Stimulated activated memory B cell treated with anti-CD40 and anti-IgM and Interleukin-4, amounts not matched to agents 10 μg/mL and 1 μg/mL and 100 μg/mL, for 72 hours (primary cell): ENCODE measurements around the gene NDUFAF2.
"Not testable (repeated sequence)": the region's sequence is repeated elsewhere in the genome, so short reads cannot be mapped to it uniquely, and the experiment has no call there.

Experiments
- ATAC-seq: fragments of 150-1000 bp; cut with Tn5 transposase; 2 replicates; pipeline ENCODE4 v1.10.0; 2021
- H3K27ac Mint-ChIP-seq: one replicate; pipeline ENCODE4 v1.8.0; 2022; ENCODE audit warnings: mild to moderate bottlenecking, mixed read lengths
- H3K27me3 Mint-ChIP-seq: one replicate; pipeline ENCODE4 v1.8.0; 2022; ENCODE audit warnings: mixed read lengths
- H3K36me3 Mint-ChIP-seq: one replicate; pipeline ENCODE4 v1.8.0; 2022; ENCODE audit warnings: mixed read lengths
- H3K4me1 Mint-ChIP-seq: one replicate; pipeline ENCODE4 v1.8.0; 2022; ENCODE audit warnings: mixed read lengths
- H3K4me3 Mint-ChIP-seq: one replicate; pipeline ENCODE4 v1.8.0; 2022; ENCODE audit warnings: mild to moderate bottlenecking, moderate library complexity, mixed read lengths
- H3K9me3 Mint-ChIP-seq: one replicate; pipeline ENCODE4 v1.8.0; 2022; ENCODE audit warnings: mixed read lengths

Gene NDUFAF2

DNA sequence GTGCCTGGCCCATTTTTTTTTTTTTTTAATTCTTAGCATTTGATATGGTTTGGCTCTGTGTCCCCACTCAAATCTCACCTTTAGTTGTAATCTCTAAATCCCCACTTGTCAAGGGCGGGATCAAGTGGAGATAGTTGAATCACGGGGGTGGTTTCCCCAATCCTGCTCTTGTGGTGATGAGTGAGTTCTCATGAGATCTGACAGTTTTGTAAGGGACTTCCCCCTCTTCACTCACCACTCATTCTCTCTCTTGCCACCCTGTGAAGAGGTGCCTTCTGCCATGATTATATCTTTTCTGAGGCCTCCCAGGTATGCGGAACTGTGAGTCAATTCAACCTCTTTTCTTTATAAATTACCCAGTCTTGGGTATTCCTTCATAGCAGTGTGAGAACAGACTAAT lies 27.2 kb downstream of the NDUFAF2 start:
- no peak overlapping the region for H3K27ac Mint-ChIP-seq
- ATAC-seq, result peak; percentile 76
- no peaks in the 10 kb centered on the region for H3K27me3 Mint-ChIP-seq
- H3K36me3 Mint-ChIP-seq, result peaks cover 58% of the 10 kb centered on the region
- peaks cover 6% of the 10 kb centered on the region for H3K4me1 Mint-ChIP-seq
- H3K4me3 Mint-ChIP-seq, result no peak overlapping the region
- H3K9me3 Mint-ChIP-seq, result peaks cover 17% of the 10 kb centered on the region

DNA sequence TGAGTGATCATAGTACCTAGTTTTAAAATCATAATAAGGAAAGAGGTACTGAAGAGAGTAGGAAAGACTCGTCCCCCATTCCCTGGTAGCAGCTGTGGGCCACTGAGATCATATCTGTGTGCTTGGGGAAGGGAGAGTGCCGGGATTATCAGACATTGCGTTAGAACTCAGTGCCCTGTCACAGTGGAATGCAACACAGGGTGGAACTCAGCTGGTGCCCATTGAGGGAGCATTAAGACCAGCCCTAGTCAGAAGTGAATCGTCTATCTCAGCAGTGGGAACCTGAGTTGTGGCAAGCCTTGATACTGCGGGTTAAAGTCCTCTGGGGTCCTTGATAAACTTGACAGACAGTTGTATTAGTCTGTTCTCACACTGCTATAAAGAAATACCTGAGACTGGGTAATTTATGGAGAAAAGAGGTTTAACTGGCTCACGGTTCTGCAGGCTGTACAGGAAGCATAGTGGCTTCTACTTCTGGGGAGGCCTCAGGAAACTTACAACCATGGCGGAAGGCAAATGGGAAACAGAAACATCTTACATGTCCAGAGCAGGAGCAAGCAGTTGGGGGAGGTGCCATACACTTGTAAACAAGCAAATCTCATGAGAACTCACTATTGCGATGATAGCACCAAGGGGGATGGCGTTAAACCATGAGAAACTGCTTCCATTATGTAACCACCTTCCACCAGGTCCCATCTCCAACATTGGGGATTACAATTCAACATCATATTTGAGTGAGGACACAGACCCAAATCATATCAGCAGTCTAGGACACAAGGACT lies 33.1 kb downstream of the NDUFAF2 start:
- Mint-ChIP-seq H3K9me3 (peaks cover 9% of the 10 kb centered on the region), H3K4me3 (no peak overlapping the region), H3K36me3 (peaks cover 54% of the 10 kb centered on the region), H3K27ac (no peak overlapping the region), H3K27me3 (no peaks in the 10 kb centered on the region), H3K4me1 (no peaks in the 10 kb centered on the region)
- ATAC-seq, result no peak

DNA sequence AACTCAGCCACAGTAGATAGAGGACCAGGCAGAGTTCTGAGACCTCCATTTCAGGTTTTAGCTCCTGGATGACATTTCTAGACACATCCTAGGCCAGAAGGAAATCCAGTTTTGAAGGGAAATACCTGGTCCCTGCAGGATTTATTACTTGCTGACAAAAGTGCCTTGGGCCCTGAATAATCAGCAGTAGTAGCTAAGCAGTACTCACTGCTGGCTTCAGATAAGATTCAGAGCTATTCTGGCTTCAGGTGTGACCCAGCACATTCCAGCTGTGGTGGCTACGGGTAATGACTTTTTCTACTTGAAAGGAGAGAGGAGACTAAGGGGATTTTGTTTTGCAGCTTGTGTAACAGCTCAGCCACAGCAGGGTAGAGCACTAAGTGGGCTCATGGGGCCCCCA lies 34.0 kb downstream of the NDUFAF2 start:
- ATAC-seq, result no peak
- Mint-ChIP-seq H3K4me3 (no peak overlapping the region), H3K27ac (no peak overlapping the region), H3K36me3 (peaks cover 48% of the 10 kb centered on the region), H3K4me1 (no peaks in the 10 kb centered on the region), H3K9me3 (peaks cover 9% of the 10 kb centered on the region), H3K27me3 (no peaks in the 10 kb centered on the region)

DNA sequence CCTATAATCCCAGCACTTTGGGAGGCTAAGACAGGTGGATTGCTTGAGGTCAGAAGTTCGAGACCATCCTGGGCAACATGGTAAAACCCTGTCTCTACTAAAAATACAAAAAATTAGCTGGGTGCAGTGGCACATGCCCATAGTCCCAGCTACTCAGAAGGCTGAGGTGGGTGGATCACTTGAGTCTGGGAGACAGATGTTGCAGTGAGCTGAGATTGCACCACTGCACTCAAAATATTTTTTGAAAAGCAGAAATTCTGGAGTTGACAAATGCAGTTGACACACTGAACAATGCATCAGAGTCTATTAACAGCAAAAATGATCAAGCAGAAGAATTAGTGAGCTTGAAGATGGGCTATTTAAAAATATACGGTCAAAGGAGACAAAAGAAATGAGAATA lies 35.5 kb downstream of the NDUFAF2 start:
- Mint-ChIP-seq H3K9me3 (peaks cover 14% of the 10 kb centered on the region), H3K4me1 (no peaks in the 10 kb centered on the region), H3K27ac (no peak overlapping the region), H3K4me3 (no peak overlapping the region), H3K36me3 (peaks cover 52% of the 10 kb centered on the region), H3K27me3 (no peaks in the 10 kb centered on the region)
- no peak for ATAC-seq

DNA sequence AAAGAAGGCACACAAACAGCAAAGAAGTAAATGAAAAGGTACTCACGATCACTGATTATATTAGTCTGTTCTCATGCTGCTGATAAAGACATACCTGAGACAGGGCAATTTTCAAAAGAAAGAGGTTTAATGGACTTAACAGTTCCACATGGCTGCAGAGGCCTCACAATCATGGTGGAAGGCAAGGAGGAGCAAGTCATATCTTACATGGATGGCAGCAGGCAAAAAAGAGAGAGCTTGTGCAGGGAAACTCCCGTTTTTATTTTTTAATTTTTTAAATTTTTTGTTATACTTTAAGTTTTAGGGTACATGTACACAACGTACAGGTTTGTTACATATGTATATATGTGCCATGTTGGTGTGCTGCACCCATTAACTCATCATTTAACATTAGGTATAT lies 37.1 kb downstream of the NDUFAF2 start:
- not testable (repeated sequence) for H3K27me3 Mint-ChIP-seq, H3K27ac Mint-ChIP-seq, H3K4me3 Mint-ChIP-seq, ATAC-seq
- peaks cover 66% of the 10 kb centered on the region for H3K36me3 Mint-ChIP-seq
- peaks cover 14% of the 10 kb centered on the region for H3K4me1 Mint-ChIP-seq
- H3K9me3 Mint-ChIP-seq, result peaks cover 23% of the 10 kb centered on the region

- Mint-ChIP-seq H3K4me3 (no peak overlapping the region), H3K27ac (no peak overlapping the region), H3K27me3 (no peaks in the 10 kb centered on the region), H3K36me3 (peaks cover 74% of the 10 kb centered on the region), H3K9me3 (peaks cover 26% of the 10 kb centered on the region), H3K4me1 (peaks cover 22% of the 10 kb centered on the region)
- ATAC-seq, result no peak
These were observed 44.8 kb downstream of the NDUFAF2 start for GRCh38 chr5:60989790-60990189.

DNA sequence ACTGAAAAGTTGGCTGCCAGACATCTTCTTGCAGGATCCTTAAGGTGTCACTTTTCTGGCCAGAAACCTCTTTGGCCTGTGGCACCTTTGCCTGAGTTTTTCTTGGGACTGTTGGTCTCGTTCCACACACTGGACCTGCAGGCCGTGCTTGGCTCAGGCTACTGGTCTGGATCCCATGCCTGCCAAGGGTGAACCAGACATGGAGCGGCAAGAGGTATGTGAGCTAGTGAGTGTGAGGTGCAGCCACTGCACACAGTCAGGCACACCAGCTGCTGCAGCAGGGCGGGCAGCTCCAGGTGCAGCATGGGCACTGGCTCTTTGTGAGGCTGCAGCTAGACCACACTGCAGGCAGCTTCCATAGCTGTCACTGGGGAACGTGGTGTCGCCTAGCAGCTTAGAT lies 47.9 kb downstream of the NDUFAF2 start:
- ATAC-seq, result no peak
- peaks cover under 1% of the 10 kb centered on the region for H3K4me1 Mint-ChIP-seq
- H3K9me3 Mint-ChIP-seq, result peaks cover 12% of the 10 kb centered on the region
- no peak overlapping the region for H3K27ac Mint-ChIP-seq
- peaks cover 51% of the 10 kb centered on the region for H3K36me3 Mint-ChIP-seq
- no peak overlapping the region for H3K4me3 Mint-ChIP-seq
- H3K27me3 Mint-ChIP-seq, result no peaks in the 10 kb centered on the region

- no peak overlapping the region for H3K4me3 Mint-ChIP-seq
- ATAC-seq, result no peak
- peaks cover 12% of the 10 kb centered on the region for H3K9me3 Mint-ChIP-seq
- H3K27ac Mint-ChIP-seq, result no peak overlapping the region
- peaks cover 47% of the 10 kb centered on the region for H3K36me3 Mint-ChIP-seq
- H3K27me3 Mint-ChIP-seq, result no peaks in the 10 kb centered on the region
- H3K4me1 Mint-ChIP-seq, result no peaks in the 10 kb centered on the region
These were observed 48.4 kb downstream of the NDUFAF2 start for GRCh38 chr5:60993425-60993824.

DNA sequence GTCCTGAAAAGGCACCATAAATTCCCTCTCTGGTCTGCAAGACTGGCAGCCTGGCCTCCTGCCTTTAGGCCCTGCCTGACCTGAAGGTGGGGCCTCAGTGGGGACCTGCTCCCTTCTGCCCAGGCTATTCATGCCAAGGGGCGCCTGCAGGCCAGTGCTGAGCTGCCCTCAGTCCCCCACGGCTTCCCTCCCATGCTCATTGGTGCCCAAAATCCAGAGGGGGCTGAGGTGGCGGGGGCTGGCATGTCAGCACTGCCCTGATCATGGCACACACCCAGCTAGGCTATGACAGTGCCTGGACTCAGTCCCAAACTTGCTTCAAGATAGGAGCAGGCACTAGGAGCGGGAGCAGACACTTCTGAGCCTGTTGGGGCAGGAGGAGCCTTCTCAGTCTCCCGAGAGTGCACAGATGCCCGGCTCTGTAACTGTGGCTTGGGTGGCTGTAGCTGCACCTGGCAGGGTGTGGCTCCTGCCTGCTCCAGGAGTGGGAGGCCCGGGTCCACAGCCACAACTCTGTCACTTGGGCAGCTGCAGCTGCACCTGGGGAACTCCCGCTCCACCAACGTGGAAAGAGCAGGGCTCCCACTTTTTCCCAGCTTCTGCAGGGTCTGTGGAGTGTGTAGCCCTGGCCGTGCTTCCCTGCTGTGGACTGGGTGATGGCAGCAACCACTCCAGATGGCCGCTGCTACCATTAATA lies 49.0 kb downstream of the NDUFAF2 start:
- no peak for ATAC-seq
- H3K4me3 Mint-ChIP-seq, result no peak overlapping the region
- no peak overlapping the region for H3K27ac Mint-ChIP-seq
- no peaks in the 10 kb centered on the region for H3K4me1 Mint-ChIP-seq
- H3K36me3 Mint-ChIP-seq, result peaks cover 41% of the 10 kb centered on the region
- H3K27me3 Mint-ChIP-seq, result no peaks in the 10 kb centered on the region
- peaks cover 12% of the 10 kb centered on the region for H3K9me3 Mint-ChIP-seq

DNA sequence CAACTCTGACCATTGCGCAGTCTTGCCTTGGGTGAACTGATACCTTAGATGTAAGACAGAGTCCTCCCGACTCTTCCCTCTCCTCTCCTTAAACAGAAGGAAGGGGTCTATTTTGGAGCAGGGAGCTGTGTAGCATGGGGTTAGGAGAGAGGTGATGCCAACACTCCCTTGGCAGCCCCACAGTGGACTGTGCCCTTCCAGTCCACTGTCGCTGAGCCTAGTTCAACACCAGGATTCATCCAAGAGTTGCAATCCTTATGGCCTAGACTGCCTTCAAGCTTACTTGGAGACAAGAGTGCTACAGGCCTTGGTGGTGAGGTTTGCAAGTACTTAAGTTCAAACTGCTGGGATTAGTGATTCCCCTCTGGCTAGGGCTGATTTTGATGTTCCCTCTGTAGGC lies 51.4 kb downstream of the NDUFAF2 start:
- ATAC-seq, result no peak
- no peak overlapping the region for H3K27ac Mint-ChIP-seq
- no peaks in the 10 kb centered on the region for H3K27me3 Mint-ChIP-seq
- peaks cover 3% of the 10 kb centered on the region for H3K9me3 Mint-ChIP-seq
- peaks cover 28% of the 10 kb centered on the region for H3K36me3 Mint-ChIP-seq
- H3K4me1 Mint-ChIP-seq, result no peaks in the 10 kb centered on the region
- no peak overlapping the region for H3K4me3 Mint-ChIP-seq

- no peaks in the 10 kb centered on the region for H3K27me3 Mint-ChIP-seq
- H3K4me1 Mint-ChIP-seq, result no peaks in the 10 kb centered on the region
- ATAC-seq, result no peak
- H3K9me3 Mint-ChIP-seq, result no peaks in the 10 kb centered on the region
- no peak overlapping the region for H3K4me3 Mint-ChIP-seq
- peaks cover 16% of the 10 kb centered on the region for H3K36me3 Mint-ChIP-seq
- H3K27ac Mint-ChIP-seq, result no peak overlapping the region
These were observed 52.7 kb downstream of the NDUFAF2 start for GRCh38 chr5:60997721-60998120.

GRCh38 chr5:61000887-61001286 lies 55.9 kb downstream of the NDUFAF2 start:
- Mint-ChIP-seq H3K36me3 (peaks cover 6% of the 10 kb centered on the region), H3K9me3 (no peaks in the 10 kb centered on the region), H3K27me3 (no peaks in the 10 kb centered on the region), H3K27ac (no peak overlapping the region), H3K4me1 (no peaks in the 10 kb centered on the region), H3K4me3 (no peak overlapping the region)
- no peak for ATAC-seq

GRCh38 chr5:61001647-61002046 lies 56.6 kb downstream of the NDUFAF2 start:
- peaks cover 6% of the 10 kb centered on the region for H3K36me3 Mint-ChIP-seq
- no peak overlapping the region for H3K27ac Mint-ChIP-seq
- no peaks in the 10 kb centered on the region for H3K9me3 Mint-ChIP-seq

GRCh38 chr5:61002611-61003355 lies 57.8 kb downstream of the NDUFAF2 start:
- no peak for ATAC-seq
- Mint-ChIP-seq H3K4me3 (no peak overlapping the region), H3K36me3 (peaks cover 6% of the 10 kb centered on the region), H3K27me3 (no peaks in the 10 kb centered on the region), H3K4me1 (no peaks in the 10 kb centered on the region), H3K27ac (no peak overlapping the region), H3K9me3 (no peaks in the 10 kb centered on the region)

More at GRCh38 chr5:61001647-61002046, 56.6 kb downstream of the NDUFAF2 start:
- Mint-ChIP-seq H3K27me3 (no peaks in the 10 kb centered on the region), H3K4me3 (no peak overlapping the region), H3K4me1 (no peaks in the 10 kb centered on the region)
- no peak for ATAC-seq

DNA sequence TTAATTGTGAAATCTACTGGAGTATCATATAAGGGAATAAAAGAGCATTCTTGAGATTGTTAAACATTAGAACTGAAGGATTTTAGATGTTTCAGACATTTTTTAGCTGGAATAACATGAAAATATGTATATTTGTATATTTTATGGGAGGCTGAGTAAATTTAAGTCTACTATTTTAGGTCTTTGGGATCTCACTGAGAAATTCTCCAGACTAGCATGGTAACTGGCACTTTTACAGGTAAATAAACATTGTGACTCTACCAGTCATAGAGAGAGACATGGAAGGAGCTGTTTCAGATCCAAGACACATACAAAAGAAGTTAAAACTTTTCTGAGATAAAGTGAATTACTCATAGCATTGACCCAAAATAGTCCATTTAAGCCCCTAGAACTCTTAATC lies 59.4 kb downstream of the NDUFAF2 start:
- Mint-ChIP-seq H3K9me3 (no peaks in the 10 kb centered on the region), H3K4me3 (no peak overlapping the region), H3K27me3 (no peaks in the 10 kb centered on the region), H3K36me3 (peaks cover 6% of the 10 kb centered on the region), H3K4me1 (no peaks in the 10 kb centered on the region), H3K27ac (no peak overlapping the region)
- no peak for ATAC-seq
